Adrenal gland (tissue), 12 donors: ENCODE measurements around the gene SP6. TPM values are rescaled to one million over a fixed set of nuclear protein-coding genes. Genes with fewer than 3 reads are reported as not detected.
A peak's percentile ranks its signal among the peaks of the same experiment; 100 is the strongest.

Source experiments
- DNase-seq, 7 donors: peaks; one replicate each; pipeline ENCODE4 v3.0.0-alpha.2; 2019 to 2020
- H3K27ac ChIP-seq, 5 donors: fragments of 200-600 bp; sonication (generic) in 4 of 5; 1 replicate in 3 of 5; 2 replicates in 2 of 5; pipeline versions ENCODE4 v1.5.1 to v1.8.0; 2016 to 2020; ENCODE audit warnings: mild to moderate bottlenecking in 1 of 5
- H3K27me3 ChIP-seq: fragments of 200-600 bp; 2 replicates; pipeline ENCODE4 v1.8.0; 2021
- H3K36me3 ChIP-seq, 2 donors: fragments of 200-600 bp; replicated peaks in 1 of 2; 1 replicate in 1 of 2; 2 replicates in 1 of 2; pipeline versions ENCODE4 v1.5.1 to v1.8.0; 2018 to 2022
- H3K4me1 ChIP-seq, 2 donors: fragments of 200-600 bp; replicated peaks in 1 of 2; 1 replicate in 1 of 2; 2 replicates in 1 of 2; pipeline versions ENCODE4 v1.5.1 to v1.8.0; 2018 to 2021
- H3K4me3 ChIP-seq, 4 donors: fragments of 200-600 bp; sonication (generic) in 3 of 4; one replicate each; pipeline ENCODE4 v1.5.1; 2016 to 2018
- H3K9me3 ChIP-seq, 3 donors: fragments of 200-600 bp; sonication (generic) in 1 of 3; replicated peaks in 1 of 3; 1 replicate in 2 of 3; 2 replicates in 1 of 3; pipeline versions ENCODE4 v1.5.1 to v1.8.0; 2016 to 2021
- CTCF ChIP-seq, 6 experiments: fragments of 450-650 bp in 4 of 6; fragments of 200-600 bp in 2 of 6; sonication (generic) in 1 of 6; IDR thresholded peaks; 1 replicate in 5 of 6; 2 replicates in 1 of 6; pipeline versions ENCODE4 v1.5.1 to v1.8.0; 2016 to 2021; ENCODE audit warnings: antibody characterized with exemption in 6 of 6, mild to moderate bottlenecking in 2 of 6, moderate library complexity in 1 of 6
- POLR2A ChIP-seq, 2 donors: fragments of 450-650 bp; IDR thresholded peaks; one replicate each; pipeline ENCODE4 v1.6.1; 2017; ENCODE audit warnings: antibody characterized with exemption in 2 of 2, mild to moderate bottlenecking in 2 of 2, moderate library complexity in 1 of 2
- WGBS, 4 donors: extraction: QIAGEN DNeasy Blood & Tissue Kit in 2 of 4; methylation state at CpG; one replicate each; pipeline versions ENCODE4 v1.1.5 to v1.1.7; 2013 to 2017; 5-methylcytosine and 5-hydroxymethylcytosine counted together
- intact Hi-C, 2 donors: fragments of 100-400 bp; cut with DNase I; formaldehyde crosslinking; loops; one replicate each; pipeline versions ENCODE4 v1.14.1 to v1.15.0; 2022 to 2023
- polyA plus RNA-seq, 3 donors: library from polyadenylated mRNA; stranded (reverse); fragments of 200-250 nt in 2 of 3; fragments of 350-450 nt in 1 of 3; fragmentation: Illumina TruSeq in 1 of 3; extraction: RNeasy Lipid Tissue Mini Kit (QIAGEN cat#74804) in 1 of 3; gene quantifications; one replicate each; pipeline ENCODE4 v1.2.3, GENCODE V29; 2013 to 2014
- total RNA-seq, 9 donors: library from RNA; depleted of rRNA in 4 of 9; stranded (reverse); fragments of >200 nt in 4 of 9; fragments of 120-200 nt in 1 of 9; fragmentation: NEBNext Ultra II Directional in 1 of 9; extraction: Animal tissue kit (Norgen Biotek cat#: 25700) in 1 of 9; gene quantifications; one replicate each; pipeline versions ENCODE4 v1.1.0 to v1.2.4, GENCODE V29; 2013 to 2023
- donor health status: healthy with polysubstance abuse.
- donor health status: Bipolar disorder and iron deficiency.
- donor health status: DM: yes; HTN: yes; CAD: no.
- donor health status: DM: no; HTN: no; CAD: no.
- donor health status: DM: no; HTN: no; CAD: no.
- donor health status: DM: yes; HTN: yes; CAD: no.

The SP6 gene
- total and polyA plus RNA-seq, 12 donors = 0.06 to 3.5 (median 1.0) TPM

- Histone ChIP-seq H3K27me3 (peaks cover 53% of the 10 kb centered on the region), H3K4me1 (peaks cover 8 to 12% of the 10 kb centered on the region in 2 donors), H3K4me3 (no peak overlapping the region), H3K9me3 (no peaks in the 10 kb centered on the region), H3K27ac (no peak overlapping the region), H3K36me3 (no peaks in the 10 kb centered on the region)
- no peak for TF ChIP-seq POLR2A (IDR thresholded peaks at IDR 0.05)
- no peak for TF ChIP-seq CTCF (IDR thresholded peaks at IDR 0.05)
- 34 to 47% (median 41%) methylated on average over 8 to 11 of the region's 11 CpGs for WGBS, 4 donors
- intact Hi-C loops = no loop called here
- DNase-seq = no peak
These were observed 775 bp upstream of the SP6 start for GRCh38 chr17:47851764-47852112.

GRCh38 chr17:47850373-47850691 is 631 bp downstream of the SP6 start:
- intact Hi-C loops = no loop called here
- peak overlapping the region in 1 of 5 donors; percentile 40 for H3K27ac ChIP-seq
- peak overlapping the region in 1 of 4 donors; percentile 53 for H3K4me3 ChIP-seq
- DNase-seq = no peak
- H3K36me3 ChIP-seq = no peaks in the 10 kb centered on the region
- H3K9me3 ChIP-seq = no peaks in the 10 kb centered on the region
- 28 to 50% (median 41%) methylated on average over 9 of the region's 9 CpGs for WGBS, 4 donors
- H3K27me3 ChIP-seq = peaks cover 47% of the 10 kb centered on the region
- TF ChIP-seq POLR2A (IDR thresholded peaks at IDR 0.05) = no peak
- no peak for TF ChIP-seq CTCF (IDR thresholded peaks at IDR 0.05)
- peaks cover 8 to 12% of the 10 kb centered on the region in 2 donors for H3K4me1 ChIP-seq

GRCh38 chr17:47848198-47848513 is 2.8 kb downstream of the SP6 start:
- TF ChIP-seq CTCF (IDR thresholded peaks at IDR 0.05) (no peak), POLR2A (IDR thresholded peaks at IDR 0.05) (no peak)
- intact Hi-C loops = loop anchor here in 1 of 2 donors (5.0 kb wide), 1 partner anchor 169 kb away; no protein-coding TSS in a partner anchor
- no peaks in the 10 kb centered on the region for H3K9me3 ChIP-seq
- H3K4me3 ChIP-seq = no peak overlapping the region
- peaks cover 25% of the 10 kb centered on the region for H3K27me3 ChIP-seq
- WGBS, 4 donors = 70 to 95% (median 73%) methylated on average over 10 to 23 of the region's 23 CpGs
- no peaks in the 10 kb centered on the region for H3K36me3 ChIP-seq
- DNase-seq = no peak
- peaks cover 8 to 12% of the 10 kb centered on the region in 2 donors for H3K4me1 ChIP-seq
- H3K27ac ChIP-seq = no peak overlapping the region

- Histone ChIP-seq H3K9me3 (no peaks in the 10 kb centered on the region), H3K36me3 (no peaks in the 10 kb centered on the region), H3K4me3 (no peak overlapping the region), H3K4me1 (peaks cover 8 to 12% of the 10 kb centered on the region in 2 donors), H3K27me3 (peaks cover 19% of the 10 kb centered on the region), H3K27ac (no peak overlapping the region)
- TF ChIP-seq POLR2A (IDR thresholded peaks at IDR 0.05) = no peak
- no peak for TF ChIP-seq CTCF (IDR thresholded peaks at IDR 0.05)
- intact Hi-C loops = loop anchor here in 1 of 2 donors (5.0 kb wide), 1 partner anchor 170 kb away; no protein-coding TSS in a partner anchor
- 41 to 60% (median 51%) methylated on average over 10 to 71 of the region's 71 CpGs for WGBS, 4 donors
- DNase-seq = no peak
These were observed 3.4 kb downstream of the SP6 start for GRCh38 chr17:47847341-47848197.
